ENCODE measurements around the gene TRABD.
A peak's percentile ranks its signal among the peaks of the same experiment; 100 is the strongest.

Gene TRABD

DNA sequence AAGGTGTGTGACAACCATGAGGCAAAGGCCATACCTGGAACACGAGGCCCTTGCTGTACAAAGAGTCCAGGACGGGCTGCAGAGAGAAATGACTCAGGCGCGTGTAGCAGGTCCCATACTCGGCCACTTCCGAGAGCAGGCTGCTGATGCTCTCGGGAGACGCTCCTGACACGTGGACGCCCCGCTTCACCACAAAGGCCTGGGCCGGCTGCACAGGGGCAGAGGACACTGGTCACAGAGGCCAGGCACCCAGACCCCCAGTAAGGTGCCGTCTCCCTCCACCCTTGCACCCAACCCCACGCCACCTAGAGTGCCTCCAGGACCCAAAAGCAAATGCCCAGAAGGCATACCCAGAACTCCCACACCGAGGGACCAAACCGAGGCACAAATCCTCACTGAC is 43.7 kb downstream of the TRABD start:
- Mint-ChIP-seq H3K9me3 (no peaks in the 10 kb centered on the region), H3K4me1 (ENCODE audit: low read depth) (peaks cover 5% of the 10 kb centered on the region), H3K36me3 (ENCODE audit: low read depth) (peaks cover 9% of the 10 kb centered on the region), H3K4me3 (no peak overlapping the region), H3K27me3 (ENCODE audit: low read depth) (no peaks in the 10 kb centered on the region), H3K27ac (no peak overlapping the region)

DNA sequence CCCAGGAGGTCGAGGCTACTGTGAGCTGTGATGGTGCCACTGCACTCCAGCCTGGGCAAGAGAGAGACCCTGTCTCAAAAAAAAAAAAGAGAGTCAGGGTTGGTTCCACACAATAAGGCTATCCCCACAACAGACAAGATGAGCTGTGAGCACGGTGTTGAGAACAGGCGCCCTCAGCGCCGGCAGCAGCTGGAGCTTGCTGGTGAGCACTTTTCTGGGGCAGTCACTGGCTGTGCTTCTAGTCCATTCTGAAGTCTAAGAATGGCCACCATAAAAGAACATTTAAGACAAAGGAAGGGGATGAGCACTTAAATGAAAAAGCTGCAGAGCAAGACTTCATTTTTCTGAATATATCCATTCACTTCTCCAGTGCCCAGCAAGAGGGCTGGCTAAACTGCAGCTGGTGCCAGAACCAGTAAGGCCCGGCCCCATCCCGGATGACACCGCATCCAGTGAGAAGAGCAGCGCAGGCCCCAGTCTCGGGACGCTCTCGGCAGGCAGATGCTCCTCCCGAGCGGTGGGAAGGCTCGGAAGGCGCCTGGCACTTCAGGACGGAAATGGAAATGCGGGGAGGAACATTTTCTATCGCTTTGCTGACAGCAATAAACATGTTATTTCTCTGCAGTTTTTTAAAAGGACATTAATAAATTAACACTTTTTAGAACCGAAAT is 46.9 kb downstream of the TRABD start:
- H3K36me3 Mint-ChIP-seq (ENCODE audit: low read depth): peaks cover 17% of the 10 kb centered on the region
- H3K27ac Mint-ChIP-seq: no peak overlapping the region
- peaks cover 9% of the 10 kb centered on the region for H3K4me1 Mint-ChIP-seq (ENCODE audit: low read depth)
- H3K9me3 Mint-ChIP-seq: no peaks in the 10 kb centered on the region
- H3K4me3 Mint-ChIP-seq: no peak overlapping the region
- H3K27me3 Mint-ChIP-seq (ENCODE audit: low read depth): no peaks in the 10 kb centered on the region

DNA sequence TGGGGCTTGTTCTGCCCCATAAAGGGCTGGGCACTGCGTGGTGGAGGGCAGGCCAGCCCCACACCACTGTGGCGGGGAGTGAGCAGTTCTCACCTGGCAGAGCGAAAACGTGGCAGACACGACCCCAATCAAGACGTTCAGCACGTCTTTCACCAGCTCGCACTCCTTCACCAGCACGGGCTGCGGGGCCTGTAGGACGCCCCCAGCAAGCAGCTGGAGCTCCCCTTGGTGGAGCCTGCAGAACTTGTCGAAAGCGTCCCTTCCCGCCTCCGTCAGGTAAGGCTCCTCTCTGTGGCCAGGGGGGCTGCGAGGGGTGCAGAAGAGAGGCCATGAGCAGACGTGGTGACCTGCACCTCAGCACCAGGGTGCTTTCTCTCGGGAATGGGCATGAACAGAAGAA is 47.5 kb downstream of the TRABD start:
- peaks cover 21% of the 10 kb centered on the region for H3K36me3 Mint-ChIP-seq (ENCODE audit: low read depth)
- no peaks in the 10 kb centered on the region for H3K9me3 Mint-ChIP-seq
- H3K4me3 Mint-ChIP-seq: no peak overlapping the region
- H3K27ac Mint-ChIP-seq: no peak overlapping the region
- peaks cover 12% of the 10 kb centered on the region for H3K4me1 Mint-ChIP-seq (ENCODE audit: low read depth)
- H3K27me3 Mint-ChIP-seq (ENCODE audit: low read depth): no peaks in the 10 kb centered on the region

DNA sequence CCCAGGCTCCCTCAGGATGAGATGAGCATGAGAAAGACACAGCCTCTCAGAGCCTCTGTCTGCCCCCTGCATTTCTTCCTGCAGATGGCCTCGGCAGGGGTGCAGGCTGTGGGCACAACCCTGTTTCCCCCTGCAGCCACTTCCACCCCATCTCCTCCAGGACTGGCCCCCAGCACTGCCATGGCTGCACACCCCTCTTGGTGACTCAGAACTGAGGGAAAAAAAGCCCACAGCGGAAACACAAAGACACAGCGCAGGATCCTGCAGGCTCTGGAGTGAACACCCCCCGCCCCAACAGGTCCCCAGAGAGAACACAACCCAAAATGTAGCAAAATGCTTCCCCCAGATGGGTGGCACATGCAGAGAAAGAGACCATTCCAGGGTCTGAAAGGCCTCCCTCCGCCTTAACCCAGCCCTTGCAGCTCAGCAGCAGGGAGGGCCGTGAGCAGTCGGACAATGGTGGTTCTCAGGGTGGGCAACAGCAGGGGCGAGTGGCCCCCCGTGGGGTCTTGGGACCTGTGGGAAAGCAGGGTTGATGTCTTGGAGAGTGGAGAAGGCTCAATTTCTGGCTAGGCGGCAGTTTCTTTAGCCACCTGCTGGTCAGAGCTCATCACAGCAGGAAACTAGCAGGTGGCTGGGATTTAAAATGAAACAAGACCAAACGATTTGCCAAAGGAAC is 51.2 kb downstream of the TRABD start:
- H3K4me3 Mint-ChIP-seq: no peak overlapping the region
- no peaks in the 10 kb centered on the region for H3K9me3 Mint-ChIP-seq
- no peaks in the 10 kb centered on the region for H3K27me3 Mint-ChIP-seq (ENCODE audit: low read depth)
- H3K4me1 Mint-ChIP-seq (ENCODE audit: low read depth): peaks cover 21% of the 10 kb centered on the region
- H3K27ac Mint-ChIP-seq: no peak overlapping the region
- H3K36me3 Mint-ChIP-seq (ENCODE audit: low read depth): peaks cover 22% of the 10 kb centered on the region

DNA sequence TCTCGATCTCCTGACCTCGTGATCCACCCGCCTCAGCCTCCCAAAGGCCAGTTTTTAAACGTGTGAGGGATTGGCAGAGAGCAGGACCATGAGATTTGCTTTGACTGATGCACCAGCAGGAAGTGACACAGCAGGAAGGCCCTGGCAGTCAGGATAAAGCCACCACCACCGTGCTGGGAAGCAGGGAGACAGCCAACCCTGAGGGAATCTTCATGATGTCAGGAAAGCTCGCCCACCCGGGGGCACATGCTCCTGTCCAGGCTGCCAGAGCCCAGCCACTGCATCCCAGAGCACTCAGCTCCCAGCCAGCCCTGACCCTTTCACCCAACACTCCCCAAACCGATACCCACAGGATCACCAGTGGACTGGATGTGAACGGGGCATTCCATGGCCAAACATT is 53.0 kb downstream of the TRABD start:
- H3K9me3 Mint-ChIP-seq: no peaks in the 10 kb centered on the region
- peaks cover 25% of the 10 kb centered on the region for H3K36me3 Mint-ChIP-seq (ENCODE audit: low read depth)
- H3K4me1 Mint-ChIP-seq (ENCODE audit: low read depth): peaks cover 29% of the 10 kb centered on the region
- no peak overlapping the region for H3K27ac Mint-ChIP-seq
- H3K4me3 Mint-ChIP-seq: no peak overlapping the region
- no peaks in the 10 kb centered on the region for H3K27me3 Mint-ChIP-seq (ENCODE audit: low read depth)

DNA sequence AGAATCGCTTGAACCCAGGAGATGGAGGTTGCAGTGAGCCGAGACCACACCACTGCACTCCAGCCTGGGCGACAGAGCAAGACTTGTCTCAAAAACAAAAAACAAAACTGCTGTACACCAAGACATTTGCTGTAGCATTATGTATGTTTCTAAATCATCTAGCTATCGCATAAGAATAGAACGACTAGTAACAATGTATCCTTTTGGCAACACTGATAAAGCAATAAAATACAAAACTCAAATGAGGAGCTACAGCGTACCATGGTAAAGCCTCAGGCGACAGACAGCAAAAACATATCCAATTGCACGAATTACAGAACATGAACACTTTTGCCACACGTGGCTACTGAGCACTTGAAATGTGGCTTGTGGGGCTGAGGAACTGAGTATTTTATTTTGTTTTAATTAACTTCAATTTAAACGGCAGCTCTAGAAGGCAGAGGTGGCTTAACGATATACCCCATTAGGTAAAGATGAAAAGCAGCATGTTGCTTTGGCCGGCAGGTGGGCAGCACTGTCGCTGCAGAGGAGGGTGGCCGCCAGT is 56.8 kb downstream of the TRABD start:
- Mint-ChIP-seq H3K4me3 (peak overlapping the region; percentile 100), H3K9me3 (no peaks in the 10 kb centered on the region), H3K27me3 (ENCODE audit: low read depth) (no peaks in the 10 kb centered on the region), H3K36me3 (ENCODE audit: low read depth) (peaks cover 18% of the 10 kb centered on the region), H3K4me1 (ENCODE audit: low read depth) (peaks cover 23% of the 10 kb centered on the region), H3K27ac (peak overlapping the region; percentile 31)

DNA sequence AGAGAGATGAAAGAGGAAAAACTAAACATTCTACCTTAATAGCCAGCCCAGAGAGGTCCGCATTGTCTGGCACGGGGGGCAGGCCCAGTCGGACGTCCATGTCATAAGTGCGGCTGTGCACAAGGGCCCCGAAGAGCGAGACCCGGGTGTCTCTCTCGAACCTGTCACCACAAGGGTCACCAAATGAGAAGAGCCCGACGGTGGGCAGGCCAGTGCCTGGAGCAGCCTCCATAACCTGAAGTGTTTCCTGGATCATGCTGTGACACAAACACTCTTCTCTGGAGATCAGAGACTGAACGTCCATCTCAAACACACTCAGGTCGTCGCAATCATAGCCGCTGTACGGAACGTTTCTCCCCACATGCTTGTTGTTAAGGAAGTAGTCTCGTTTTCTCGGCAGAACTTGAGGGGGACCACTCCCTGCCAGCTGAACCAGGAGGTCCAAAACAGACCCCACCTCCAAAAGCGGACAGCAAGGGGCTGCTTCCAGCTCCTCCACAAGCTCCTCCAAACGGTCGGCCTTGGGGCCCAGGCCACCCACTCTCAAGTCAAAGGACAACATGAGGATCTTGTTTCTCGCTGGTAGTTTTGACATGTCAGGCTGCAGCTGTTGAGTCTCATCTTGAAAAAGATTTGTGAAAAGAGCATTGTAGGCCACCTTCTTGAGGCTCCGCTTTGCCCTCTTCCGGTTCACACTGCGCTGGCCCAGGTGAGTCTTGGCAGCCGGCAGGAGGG is 58.1 kb downstream of the TRABD start:
- Mint-ChIP-seq H3K4me1 (ENCODE audit: low read depth) (peaks cover 22% of the 10 kb centered on the region), H3K36me3 (ENCODE audit: low read depth) (peaks cover 19% of the 10 kb centered on the region), H3K4me3 (peak overlapping the region; percentile 100), H3K27me3 (ENCODE audit: low read depth) (no peaks in the 10 kb centered on the region), H3K27ac (peak overlapping the region; percentile 100), H3K9me3 (no peaks in the 10 kb centered on the region)

DNA sequence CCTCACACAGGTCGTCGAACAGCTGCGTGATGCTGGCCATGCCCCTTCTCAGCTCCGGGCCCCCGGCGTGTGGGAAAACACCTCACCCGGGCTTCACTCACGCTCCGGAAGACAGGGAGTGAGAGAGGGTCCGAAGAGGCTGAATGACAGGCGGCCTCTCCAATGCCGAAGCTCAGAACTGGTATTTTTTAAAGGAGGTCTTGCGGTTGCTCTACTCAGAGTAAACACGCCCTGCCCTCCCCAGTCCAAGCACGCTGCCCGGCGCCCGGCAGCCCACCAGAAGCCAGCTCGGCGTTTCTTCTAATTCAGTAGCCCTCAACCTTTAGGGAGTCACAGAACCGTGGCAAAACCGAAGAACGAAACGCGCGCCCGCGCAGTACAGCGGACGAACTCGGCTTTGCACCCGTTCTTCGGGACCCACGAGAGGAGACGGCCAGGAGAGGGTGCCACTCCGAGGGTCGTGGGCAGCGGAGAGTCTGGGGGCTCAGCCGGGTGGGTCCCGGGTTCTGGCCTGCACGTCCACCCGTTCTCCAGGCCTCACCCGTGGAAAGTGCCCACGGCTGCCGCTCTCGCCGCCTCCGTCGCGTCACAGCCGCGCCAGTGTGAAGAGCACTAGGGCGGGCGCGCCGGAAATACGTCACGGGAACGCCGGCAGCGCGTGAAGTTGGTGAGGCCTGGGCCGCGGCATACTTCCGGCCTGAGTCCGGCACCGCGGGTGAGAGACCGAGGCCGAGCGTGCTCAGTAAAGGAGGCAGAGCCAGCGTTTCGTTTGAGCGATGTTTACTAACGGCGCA is 58.9 kb downstream of the TRABD start, which contains the start of gene TUBGCP6:
TSS of gene TUBGCP6 (minus strand) at position 604 of the 794 bp plus-strand sequence. CDS start at position 40, 564 bp downstream.
- Mint-ChIP-seq H3K9me3 (no peaks in the 10 kb centered on the region), H3K36me3 (ENCODE audit: low read depth) (peaks cover 18% of the 10 kb centered on the region), H3K4me1 (ENCODE audit: low read depth) (peaks cover 22% of the 10 kb centered on the region), H3K27ac (peak within 1 kb of the TSS; percentile 100), H3K4me3 (peak within 1 kb of the TSS; percentile 100), H3K27me3 (ENCODE audit: low read depth) (no peaks in the 10 kb centered on the region)

DNA sequence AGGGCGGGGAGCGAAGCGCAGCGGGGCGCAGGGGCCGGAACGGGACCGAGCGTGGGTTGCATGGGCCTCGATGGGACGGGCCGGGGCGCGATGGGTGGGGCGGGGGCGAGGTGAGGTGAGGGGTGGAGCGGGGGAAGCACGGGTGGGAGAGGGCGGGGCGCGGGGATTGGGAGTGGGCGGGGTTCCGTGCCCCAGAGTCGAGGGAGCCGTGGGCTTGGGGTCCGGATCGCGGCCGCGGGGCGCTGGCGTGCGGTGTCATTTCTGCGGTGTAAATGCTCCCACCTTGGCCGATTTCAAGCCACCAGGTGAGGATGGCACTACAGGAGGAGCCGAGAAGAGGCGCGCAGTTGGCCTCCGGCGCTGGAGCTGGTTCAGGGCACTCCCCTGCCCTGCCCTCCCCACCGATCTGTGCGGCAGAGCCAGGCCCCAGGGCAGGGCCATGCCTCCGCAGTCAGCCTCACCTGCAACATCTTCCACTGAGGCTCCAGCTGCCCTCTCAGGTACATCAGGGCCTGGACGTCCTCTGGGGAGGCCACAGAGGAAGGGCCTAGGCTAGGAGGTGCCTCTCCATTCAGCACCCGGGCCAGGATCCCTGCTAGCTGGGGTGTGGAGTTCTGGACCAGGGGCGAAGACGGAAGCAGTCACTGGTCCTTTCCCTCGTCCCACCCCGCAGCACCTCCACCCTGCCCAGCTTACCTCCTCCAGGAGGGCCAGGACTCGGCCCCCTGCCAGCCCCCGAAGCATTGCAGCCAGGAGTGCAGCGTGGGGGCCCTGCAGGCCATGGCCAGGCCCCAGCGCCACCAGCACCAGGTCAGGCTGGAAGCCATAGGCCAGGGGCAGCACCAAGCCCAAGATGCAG is 59.7 kb downstream of the TRABD start:
- H3K27ac Mint-ChIP-seq: peak overlapping the region; percentile 100
- H3K4me3 Mint-ChIP-seq: peak overlapping the region; percentile 100
- H3K36me3 Mint-ChIP-seq (ENCODE audit: low read depth): peaks cover 15% of the 10 kb centered on the region
- H3K4me1 Mint-ChIP-seq (ENCODE audit: low read depth): peaks cover 26% of the 10 kb centered on the region
- no peaks in the 10 kb centered on the region for H3K9me3 Mint-ChIP-seq
- no peaks in the 10 kb centered on the region for H3K27me3 Mint-ChIP-seq (ENCODE audit: low read depth)

DNA sequence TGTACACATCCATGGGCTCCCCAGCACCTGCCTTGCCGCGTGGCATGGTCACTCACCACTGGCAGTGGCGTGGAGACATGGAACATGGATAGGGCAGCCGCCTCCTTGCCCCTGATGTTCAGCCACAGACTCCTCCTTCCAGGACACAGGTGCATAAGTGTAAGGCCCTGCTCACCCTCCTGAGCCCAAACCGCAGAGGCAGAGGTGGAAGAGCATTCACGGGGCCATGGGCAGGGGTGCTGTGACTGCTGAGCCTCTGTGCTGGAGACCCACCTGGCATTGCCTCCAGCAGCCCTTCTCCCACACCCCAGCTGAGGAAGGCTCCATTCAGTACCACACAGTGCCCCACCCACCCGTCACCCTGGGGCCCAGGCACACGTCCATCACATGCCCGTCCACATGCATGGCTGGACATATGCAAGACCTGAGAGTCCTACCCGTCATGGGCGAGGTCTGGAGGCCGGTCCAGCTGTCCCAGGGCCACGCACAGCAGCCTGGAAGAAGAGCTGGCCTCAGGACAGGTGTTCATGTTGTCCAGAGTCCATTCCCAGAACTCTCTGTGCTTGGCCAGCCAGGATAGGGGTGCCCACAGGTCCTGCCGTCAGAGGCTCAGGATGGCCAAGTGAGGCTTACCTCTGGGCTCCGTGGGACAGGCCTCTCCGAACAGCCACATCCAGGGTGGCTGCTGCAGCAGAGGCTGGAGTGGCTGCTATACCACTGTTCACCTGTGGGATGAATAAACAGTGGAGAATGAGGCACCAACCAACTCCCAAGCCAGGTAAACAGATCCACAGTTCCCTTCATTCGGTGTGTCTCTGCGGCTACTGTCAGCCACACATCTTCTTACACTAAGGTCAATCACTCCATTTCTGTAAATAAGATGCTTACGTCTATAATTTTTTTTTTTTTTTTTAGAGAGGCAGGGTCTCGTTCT is 60.8 kb downstream of the TRABD start:
- Mint-ChIP-seq H3K36me3 (ENCODE audit: low read depth) (peaks cover 14% of the 10 kb centered on the region), H3K4me1 (ENCODE audit: low read depth) (peaks cover 21% of the 10 kb centered on the region), H3K4me3 (peak overlapping the region; percentile 46), H3K27ac (peak overlapping the region; percentile 26), H3K27me3 (ENCODE audit: low read depth) (no peaks in the 10 kb centered on the region), H3K9me3 (no peaks in the 10 kb centered on the region)

DNA sequence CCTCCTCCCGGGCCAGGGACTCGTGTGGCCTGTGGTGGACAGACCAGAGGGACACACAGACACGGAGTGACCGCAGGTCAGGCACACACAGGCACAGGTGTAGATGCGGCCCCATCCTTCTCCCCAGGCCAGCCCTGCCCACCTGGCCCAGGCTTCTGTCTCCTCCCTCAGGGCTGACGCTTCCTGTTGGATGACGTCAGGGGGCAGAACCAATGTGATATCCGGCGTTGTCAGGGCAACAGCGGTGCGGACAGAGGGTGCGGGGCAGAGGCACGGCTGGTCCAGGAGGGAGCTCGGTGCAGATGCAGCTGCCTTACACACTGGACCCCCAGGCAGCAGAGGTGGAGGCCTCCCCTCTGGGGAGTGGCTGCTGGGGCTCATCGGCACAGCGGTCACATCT is 62.0 kb downstream of the TRABD start:
- Mint-ChIP-seq H3K4me1 (ENCODE audit: low read depth) (peaks cover 13% of the 10 kb centered on the region), H3K36me3 (ENCODE audit: low read depth) (peaks cover 11% of the 10 kb centered on the region), H3K9me3 (no peaks in the 10 kb centered on the region), H3K27ac (peak overlapping the region; percentile 80), H3K27me3 (ENCODE audit: low read depth) (no peaks in the 10 kb centered on the region), H3K4me3 (peak overlapping the region; percentile 34)

DNA sequence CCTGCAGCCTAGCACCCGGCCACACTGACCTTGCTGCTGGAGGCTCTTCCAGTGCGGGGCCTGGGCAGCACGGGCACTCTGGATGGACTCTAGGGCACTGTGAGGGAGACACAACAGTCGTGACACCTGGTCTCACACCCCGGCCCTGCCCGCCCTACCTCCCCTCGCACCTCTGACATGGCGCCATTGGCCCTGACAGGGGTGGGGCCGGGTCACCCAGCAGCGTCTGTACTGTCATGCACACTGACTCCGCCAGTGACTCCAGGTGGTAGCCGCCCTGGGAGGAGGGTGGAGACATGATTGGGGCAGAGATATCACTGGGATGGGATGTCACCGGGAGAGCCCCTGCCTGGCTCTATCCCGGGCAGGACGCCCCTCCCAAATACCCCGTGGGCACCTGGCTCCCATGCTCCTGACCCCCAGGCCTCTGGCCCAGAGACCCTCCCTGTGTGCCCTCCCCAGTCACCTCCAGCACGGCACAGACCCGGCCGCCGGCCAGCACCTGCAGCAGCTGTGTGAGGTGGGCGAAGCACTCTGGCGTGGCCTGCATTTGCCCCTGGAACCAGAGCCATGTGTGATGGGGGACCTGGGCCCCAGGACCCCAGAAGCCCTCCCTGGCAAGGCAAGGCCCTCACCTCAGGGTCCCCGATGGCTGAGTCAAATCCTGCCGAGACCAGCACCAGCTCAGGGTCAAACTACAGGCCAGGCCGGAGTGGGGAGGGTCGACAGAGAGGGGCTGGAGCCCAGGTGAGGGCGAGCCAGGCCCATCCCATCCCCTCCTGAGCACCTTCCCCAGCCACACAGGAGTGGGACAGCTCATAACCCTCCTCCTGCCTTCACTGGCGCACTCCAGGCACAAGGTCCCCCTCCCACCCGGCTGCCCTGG is 62.7 kb downstream of the TRABD start:
- H3K36me3 Mint-ChIP-seq (ENCODE audit: low read depth): peaks cover 11% of the 10 kb centered on the region
- H3K27me3 Mint-ChIP-seq (ENCODE audit: low read depth): no peaks in the 10 kb centered on the region
- H3K4me1 Mint-ChIP-seq (ENCODE audit: low read depth): peaks cover 12% of the 10 kb centered on the region
- no peaks in the 10 kb centered on the region for H3K9me3 Mint-ChIP-seq
- H3K4me3 Mint-ChIP-seq: peak overlapping the region; percentile 34
- H3K27ac Mint-ChIP-seq: no peak overlapping the region
